SK-N-SH (cell line): ENCODE results near the gene GLCE. TPM values are rescaled to one million over a fixed set of nuclear protein-coding genes. Genes with fewer than 3 reads are reported as not detected.

Experiments used
- CTCF ChIA-PET: fragments of 300-600, 350-600 bp; formaldehyde crosslinking; extraction: SDS; loops from one replicate; lab custom pipeline; 2021; lab: Yijun Ruan, JAX
- POLR2A ChIA-PET: fragments of 350-600 bp; sonication (Branson Sonifier 250); formaldehyde crosslinking; extraction: SDS; loops from one replicate; lab custom pipeline; 2020; ENCODE audit warnings: antibody characterized with exemption, inconsistent platforms; lab: Yijun Ruan, JAX
- DNase-seq: peaks from one replicate; pipeline ENCODE4 v3.0.0; 2012
- H2AFZ ChIP-seq: fragments of 200-600 bp; sonication (generic); 2 replicates; pipeline ENCODE4 v1.8.1; 2016; ENCODE audit warnings: antibody characterized with exemption, mild to moderate bottlenecking, low read depth
- H3F3A ChIP-seq: fragments of 200-600 bp; sonication (generic); replicated peaks from 2 replicates; pipeline ENCODE3; 2016; ENCODE audit warnings: antibody characterized with exemption, mild to moderate bottlenecking; ENCODE audit not compliant: insufficient read depth
- H3K27ac ChIP-seq, 2 experiments: fragments of 200-500 bp in 1 of 2; fragments of 200-600 bp in 1 of 2; sonication (Bioruptor generic) in 1 of 2; sonication (generic), shearing (Covaris generic) in 1 of 2; 2 replicates each; pipeline versions ENCODE4 v1.5.1 to v1.6.1; 2014 to 2016; ENCODE audit warnings: low read depth in 2 of 2, inconsistent platforms in 1 of 2, low read length in 1 of 2, mild to moderate bottlenecking in 1 of 2, mixed read lengths in 1 of 2
- H3K27me3 ChIP-seq: fragments of 200-600 bp; sonication (generic), shearing (Covaris generic); 2 replicates; pipeline ENCODE4 v1.6.1; 2016; ENCODE audit warnings: mixed run types; ENCODE audit not compliant: insufficient read depth
- H3K36me3 ChIP-seq, 2 experiments: fragments of 200-500 bp in 1 of 2; fragments of 200-600 bp in 1 of 2; sonication (Bioruptor generic) in 1 of 2; sonication (generic) in 1 of 2; replicated peaks in 1 of 2; 2 replicates each; pipeline versions ENCODE3 to v1.5.1; 2014 to 2016; ENCODE audit warnings: low read length in 1 of 2, mild to moderate bottlenecking in 1 of 2; ENCODE audit not compliant: insufficient read depth in 2 of 2, control insufficient read depth in 1 of 2
- H3K4me1 ChIP-seq, 2 experiments: fragments of 200-500 bp in 1 of 2; fragments of 200-600 bp in 1 of 2; sonication (Bioruptor generic) in 1 of 2; sonication (generic), shearing (Covaris generic) in 1 of 2; 2 replicates each; pipeline versions ENCODE4 v1.5.1 to v1.6.1; 2014 to 2016; ENCODE audit warnings: low read depth in 1 of 2, low read length in 1 of 2, mixed run types in 1 of 2; ENCODE audit not compliant: insufficient read depth in 2 of 2, control insufficient read depth in 1 of 2
- H3K4me2 ChIP-seq: fragments of 200-600 bp; sonication (generic), shearing (Covaris generic); 2 replicates; pipeline ENCODE4 v1.6.1; 2017; ENCODE audit warnings: mixed run types
- H3K4me3 ChIP-seq, 2 experiments: fragments of 200-500 bp in 1 of 2; fragments of 200-600 bp in 1 of 2; sonication (Bioruptor generic) in 1 of 2; sonication (generic), shearing (Covaris generic) in 1 of 2; 2 replicates each; pipeline versions ENCODE4 v1.5.1 to v1.8.1; 2014 to 2016; ENCODE audit warnings: low read depth in 2 of 2, inconsistent platforms in 1 of 2, low read length in 1 of 2, mild to moderate bottlenecking in 1 of 2, mixed read lengths in 1 of 2, moderate library complexity in 1 of 2
- H3K79me2 ChIP-seq: fragments of 200-600 bp; sonication (generic); 2 replicates; pipeline ENCODE4 v1.8.1; 2017; ENCODE audit warnings: mild to moderate bottlenecking; ENCODE audit not compliant: insufficient read depth
- H3K9ac ChIP-seq: fragments of 200-600 bp; sonication (generic); 2 replicates; pipeline ENCODE4 v1.6.1; 2017; ENCODE audit warnings: mixed run types
- H3K9me2 ChIP-seq: fragments of 200-600 bp; sonication (generic); 2 replicates; pipeline ENCODE4 v1.6.1; 2017; ENCODE audit warnings: mixed run types
- H3K9me3 ChIP-seq: fragments of 200-600 bp; sonication (generic); 2 replicates; pipeline ENCODE4 v1.6.1; 2017; ENCODE audit warnings: mixed run types, mild to moderate bottlenecking, moderate library complexity
- H4K20me1 ChIP-seq: fragments of 200-600 bp; sonication (generic); 2 replicates; pipeline ENCODE4 v1.6.1; 2017; ENCODE audit warnings: mild to moderate bottlenecking, mixed run types; ENCODE audit not compliant: insufficient read depth
- CHD2 ChIP-seq: fragments of 150-350 bp; IDR thresholded peaks from 2 replicates; pipeline ENCODE4 v1.6.1; 2018; ENCODE audit warnings: low read length; ENCODE audit not compliant: partially characterized antibody
- FOSL2 ChIP-seq: IDR thresholded peaks from 2 replicates; pipeline ENCODE4 v1.4.0; 2012; ENCODE audit warnings: low read depth, mild to moderate bottlenecking, moderate library complexity, borderline replicate concordance
- FOXJ3 ChIP-seq: sonication (generic); formaldehyde crosslinking; IDR thresholded peaks from 2 replicates; pipeline ENCODE4 v1.5.1; 2020; ENCODE audit warnings: mild to moderate bottlenecking, missing genetic modification reagents
- FOXM1 ChIP-seq: IDR thresholded peaks from 2 replicates; pipeline ENCODE4 v1.4.0; 2012; ENCODE audit warnings: low read depth, mild to moderate bottlenecking
- GABPA ChIP-seq: IDR thresholded peaks from 2 replicates; pipeline ENCODE4 v1.4.0; 2012; ENCODE audit warnings: low read depth, mild to moderate bottlenecking
- GATA2 ChIP-seq: sonication (generic); formaldehyde crosslinking; IDR thresholded peaks from 2 replicates; pipeline ENCODE4 v1.5.0; 2020; ENCODE audit warnings: mild to moderate bottlenecking, missing genetic modification reagents
- JUND ChIP-seq: IDR thresholded peaks from 2 replicates; pipeline ENCODE4 v1.4.0; 2012
- MXI1 ChIP-seq: IDR thresholded peaks from 2 replicates; pipeline ENCODE4 v1.6.1; 2012; ENCODE audit warnings: mild to moderate bottlenecking, low read depth, low read length, improper control_type of control experiment
- NFIC ChIP-seq: IDR thresholded peaks from 2 replicates; pipeline ENCODE4 v1.4.0; 2012; ENCODE audit warnings: borderline replicate concordance
- RAD21 ChIP-seq: IDR thresholded peaks from 2 replicates; pipeline ENCODE4 v1.6.1; 2012; ENCODE audit warnings: mild to moderate bottlenecking, low read length
- RCOR1 ChIP-seq: fragments of 150-350 bp; IDR thresholded peaks from 2 replicates; pipeline ENCODE4 v1.6.1; 2017; ENCODE audit warnings: antibody characterized with exemption, low read length
- RFX5 ChIP-seq: IDR thresholded peaks from 2 replicates; pipeline ENCODE4 v1.6.1; 2012; ENCODE audit warnings: mild to moderate bottlenecking, improper control_type of control experiment, low read length
- RXRA ChIP-seq: IDR thresholded peaks from 2 replicates; pipeline ENCODE4 v1.4.0; 2012; ENCODE audit warnings: low read depth, mild to moderate bottlenecking, borderline replicate concordance
- TEAD4 ChIP-seq: IDR thresholded peaks from 2 replicates; pipeline ENCODE4 v1.4.0; 2012; ENCODE audit warnings: mild to moderate bottlenecking, borderline replicate concordance; ENCODE audit not compliant: insufficient read depth
- WGBS: methylation state at CpG from one replicate; pipeline ENCODE4 v1.1.6; 2017; ENCODE audit warnings: low lambda C conversion rate; 5-methylcytosine and 5-hydroxymethylcytosine counted together
- polyA plus RNA-seq, 3 experiments: library from polyadenylated mRNA; depleted of rRNA; stranded (reverse); fragments of >200 nt; gene quantifications; 2 replicates each; pipeline ENCODE4 v1.2.3, GENCODE V29; 2012
- TF ChIP-seq, protein P1 (sequence below): IDR thresholded peaks from 2 replicates; pipeline ENCODE4 v1.6.1; 2012; ENCODE audit warnings: mild to moderate bottlenecking, low read depth, low read length, moderate library complexity
- TF ChIP-seq, protein P2 (sequence below): fragments of 150-350 bp; IDR thresholded peaks from 2 replicates; pipeline ENCODE4 v1.6.1; 2017; ENCODE audit warnings: antibody characterized with exemption, low read length, low read depth, borderline replicate concordance
- TF ChIP-seq, protein P3 (sequence below): IDR thresholded peaks from 2 replicates; pipeline ENCODE4; 2012

The GLCE gene
- polyA plus RNA-seq, 1 of the 3 experiments (the other 2 are of a cell fraction): 19.5 TPM

DNA sequence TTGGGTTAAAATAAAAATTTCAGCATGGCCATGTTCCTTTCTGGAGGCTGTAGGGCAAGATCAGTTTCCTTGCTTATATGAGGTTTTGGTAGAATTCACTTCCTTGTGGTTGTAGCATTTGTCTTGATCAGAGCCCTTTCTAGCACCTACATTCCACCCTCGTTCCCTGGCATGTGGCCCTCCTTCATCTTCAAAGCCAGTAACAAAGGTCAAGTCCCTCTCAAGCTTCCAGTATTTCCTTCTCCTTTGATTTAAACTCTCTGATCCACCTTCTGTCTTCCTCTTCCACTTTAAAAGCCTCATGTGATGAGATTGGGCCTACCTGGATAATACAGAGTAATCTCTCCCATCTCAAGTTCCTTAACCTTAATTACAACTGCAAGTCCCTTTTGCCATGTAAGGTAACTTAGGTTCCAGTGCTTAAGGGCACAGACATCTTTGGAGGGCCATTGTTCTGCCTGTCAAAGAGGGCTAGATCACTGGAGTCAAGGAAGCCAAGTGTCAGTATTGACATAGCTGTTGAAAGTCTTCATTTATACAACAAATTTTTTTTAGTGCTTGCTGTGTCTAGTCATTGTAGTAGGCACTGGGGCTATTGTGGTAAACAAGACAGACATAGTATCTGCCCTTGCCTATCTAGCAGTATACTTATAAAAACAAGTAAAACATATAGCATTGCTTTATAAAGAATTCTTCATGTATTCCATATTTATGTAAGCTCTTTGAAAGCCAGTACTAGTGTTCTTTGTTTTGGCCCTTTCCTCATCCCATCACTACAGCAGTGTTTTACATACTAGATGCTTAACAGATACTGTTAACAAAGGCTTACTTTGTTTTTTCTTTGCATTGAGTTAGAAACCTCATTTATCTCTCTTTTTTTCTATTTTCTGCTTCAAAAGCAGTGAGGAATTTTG is 40.7 kb downstream of the GLCE start:
- H3K27ac ChIP-seq: no peak overlapping the region
- CTCF ChIA-PET: interaction anchor here (0.7 to 1.3 kb wide), 2 partner anchors 40 to 142 kb away, joined by 3 to 4 read pairs; partner anchors contain the start of gene GLCE

More for the DNA sequence above, 40.7 kb downstream of the GLCE start:
- Histone ChIP-seq H4K20me1 (no peaks in the 10 kb centered on the region), H3K27me3 (no peaks in the 10 kb centered on the region), H3K79me2 (no peaks in the 10 kb centered on the region), H3F3A (no peaks in the 10 kb centered on the region), H3K9ac (no peak overlapping the region), H3K4me1 (no peaks in the 10 kb centered on the region), H2AFZ (no peak overlapping the region), H3K9me3 (no peaks in the 10 kb centered on the region), H3K9me2 (0 out of 2 replicates have a peak, but pooled peaks cover 4% of the 10 kb centered on the region), H3K4me2 (no peak overlapping the region), H3K4me3 (no peak overlapping the region), H3K36me3 (peaks cover 5 to 11% of the 10 kb centered on the region in 2 experiments)
- DNase-seq: no peak
- POLR2A ChIA-PET: no interaction called here
- TF ChIP-seq FOSL2: no peak
- no peak for TF ChIP-seq GABPA
- TF ChIP-seq GATA2: no peak
- TF ChIP-seq FOXJ3 (CRISPR knock-in tag): no peak
- TF ChIP-seq TEAD4: no peak
- TF ChIP-seq, protein P1, sequence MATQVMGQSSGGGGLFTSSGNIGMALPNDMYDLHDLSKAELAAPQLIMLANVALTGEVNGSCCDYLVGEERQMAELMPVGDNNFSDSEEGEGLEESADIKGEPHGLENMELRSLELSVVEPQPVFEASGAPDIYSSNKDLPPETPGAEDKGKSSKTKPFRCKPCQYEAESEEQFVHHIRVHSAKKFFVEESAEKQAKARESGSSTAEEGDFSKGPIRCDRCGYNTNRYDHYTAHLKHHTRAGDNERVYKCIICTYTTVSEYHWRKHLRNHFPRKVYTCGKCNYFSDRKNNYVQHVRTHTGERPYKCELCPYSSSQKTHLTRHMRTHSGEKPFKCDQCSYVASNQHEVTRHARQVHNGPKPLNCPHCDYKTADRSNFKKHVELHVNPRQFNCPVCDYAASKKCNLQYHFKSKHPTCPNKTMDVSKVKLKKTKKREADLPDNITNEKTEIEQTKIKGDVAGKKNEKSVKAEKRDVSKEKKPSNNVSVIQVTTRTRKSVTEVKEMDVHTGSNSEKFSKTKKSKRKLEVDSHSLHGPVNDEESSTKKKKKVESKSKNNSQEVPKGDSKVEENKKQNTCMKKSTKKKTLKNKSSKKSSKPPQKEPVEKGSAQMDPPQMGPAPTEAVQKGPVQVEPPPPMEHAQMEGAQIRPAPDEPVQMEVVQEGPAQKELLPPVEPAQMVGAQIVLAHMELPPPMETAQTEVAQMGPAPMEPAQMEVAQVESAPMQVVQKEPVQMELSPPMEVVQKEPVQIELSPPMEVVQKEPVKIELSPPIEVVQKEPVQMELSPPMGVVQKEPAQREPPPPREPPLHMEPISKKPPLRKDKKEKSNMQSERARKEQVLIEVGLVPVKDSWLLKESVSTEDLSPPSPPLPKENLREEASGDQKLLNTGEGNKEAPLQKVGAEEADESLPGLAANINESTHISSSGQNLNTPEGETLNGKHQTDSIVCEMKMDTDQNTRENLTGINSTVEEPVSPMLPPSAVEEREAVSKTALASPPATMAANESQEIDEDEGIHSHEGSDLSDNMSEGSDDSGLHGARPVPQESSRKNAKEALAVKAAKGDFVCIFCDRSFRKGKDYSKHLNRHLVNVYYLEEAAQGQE: no peak
- no peak for TF ChIP-seq MXI1
- no peak for TF ChIP-seq RXRA
- TF ChIP-seq FOXM1: no peak
- TF ChIP-seq RAD21: no peak
- TF ChIP-seq JUND: no peak
- TF ChIP-seq, protein P2, sequence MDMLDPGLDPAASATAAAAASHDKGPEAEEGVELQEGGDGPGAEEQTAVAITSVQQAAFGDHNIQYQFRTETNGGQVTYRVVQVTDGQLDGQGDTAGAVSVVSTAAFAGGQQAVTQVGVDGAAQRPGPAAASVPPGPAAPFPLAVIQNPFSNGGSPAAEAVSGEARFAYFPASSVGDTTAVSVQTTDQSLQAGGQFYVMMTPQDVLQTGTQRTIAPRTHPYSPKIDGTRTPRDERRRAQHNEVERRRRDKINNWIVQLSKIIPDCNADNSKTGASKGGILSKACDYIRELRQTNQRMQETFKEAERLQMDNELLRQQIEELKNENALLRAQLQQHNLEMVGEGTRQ: no peak
- TF ChIP-seq, protein P3, sequence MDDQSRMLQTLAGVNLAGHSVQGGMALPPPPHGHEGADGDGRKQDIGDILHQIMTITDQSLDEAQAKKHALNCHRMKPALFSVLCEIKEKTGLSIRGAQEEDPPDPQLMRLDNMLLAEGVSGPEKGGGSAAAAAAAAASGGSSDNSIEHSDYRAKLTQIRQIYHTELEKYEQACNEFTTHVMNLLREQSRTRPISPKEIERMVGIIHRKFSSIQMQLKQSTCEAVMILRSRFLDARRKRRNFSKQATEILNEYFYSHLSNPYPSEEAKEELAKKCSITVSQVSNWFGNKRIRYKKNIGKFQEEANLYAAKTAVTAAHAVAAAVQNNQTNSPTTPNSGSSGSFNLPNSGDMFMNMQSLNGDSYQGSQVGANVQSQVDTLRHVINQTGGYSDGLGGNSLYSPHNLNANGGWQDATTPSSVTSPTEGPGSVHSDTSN: no peak
- TF ChIP-seq NFIC: no peak
- no peak for TF ChIP-seq CHD2
- TF ChIP-seq RFX5: no peak
- no peak for TF ChIP-seq RCOR1
- 61% methylated on average over 1 of the region's 1 CpG for WGBS
